SU-DHL-6 (cell line): ENCODE results near the gene OR4K15.

ENCODE experiments used
- H2AFZ ChIP-seq: fragments of 200-600 bp; sonication (generic); 2 replicates; pipeline ENCODE4 v1.6.1; 2014; ENCODE audit warnings: low read depth, mild to moderate bottlenecking, moderate library complexity, mixed read lengths, antibody characterized with exemption, low read length; ENCODE audit not compliant: severe bottlenecking
- H3F3A ChIP-seq: fragments of 200-600 bp; shearing (Covaris generic); 2 replicates; pipeline ENCODE4 v1.6.0; 2016; ENCODE audit warnings: antibody characterized with exemption, mild to moderate bottlenecking; ENCODE audit not compliant: insufficient read depth
- H3K27ac ChIP-seq: fragments of 200-600 bp; sonication (generic); 2 replicates; pipeline ENCODE4 v1.5.1; 2016; ENCODE audit warnings: low read depth, mild to moderate bottlenecking, low read length, moderate library complexity, mixed read lengths
- H3K27me3 ChIP-seq: fragments of 200-600 bp; sonication (generic), shearing (Covaris generic); 2 replicates; pipeline ENCODE4 v1.6.0; 2014; ENCODE audit warnings: mild to moderate bottlenecking, low read length
- H3K36me3 ChIP-seq: fragments of 200-600 bp; sonication (generic); 2 replicates; pipeline ENCODE4 v1.6.1; 2014; ENCODE audit warnings: mild to moderate bottlenecking, low read length, mixed read lengths
- H3K4me2 ChIP-seq: fragments of 300-600, 200-600 bp; shearing (Covaris generic), sonication (generic); 2 replicates; pipeline ENCODE4 v1.6.0; 2014; ENCODE audit warnings: low read length, low read depth, mild to moderate bottlenecking; ENCODE audit not compliant: poor library complexity, severe bottlenecking
- H3K4me3 ChIP-seq: fragments of 200-600 bp; sonication (generic); 2 replicates; pipeline ENCODE4 v1.5.1; 2014; ENCODE audit warnings: antibody characterized with exemption, low read length, mild to moderate bottlenecking, mixed read lengths; ENCODE audit not compliant: insufficient read depth, poor library complexity, severe bottlenecking
- H3K79me2 ChIP-seq: fragments of 200-600 bp; sonication (generic); 2 replicates; pipeline ENCODE4 v1.6.1; 2014; ENCODE audit warnings: mild to moderate bottlenecking, low read length, moderate library complexity; ENCODE audit not compliant: insufficient read depth
- H3K9ac ChIP-seq: fragments of 200-600 bp; sonication (generic); 2 replicates; pipeline ENCODE4 v1.7.0; 2014; ENCODE audit warnings: mild to moderate bottlenecking, low read length
- H3K9me2 ChIP-seq: fragments of 200-600 bp; sonication (generic); replicated peaks from 2 replicates; pipeline ENCODE4 v1.6.1; 2014; ENCODE audit warnings: low read length; ENCODE audit not compliant: insufficient read depth
- H3K9me3 ChIP-seq: fragments of 200-600 bp; sonication (generic); 2 replicates; pipeline ENCODE4 v1.6.1; 2014; ENCODE audit warnings: low read length, mixed read lengths; ENCODE audit not compliant: insufficient read depth
- H4K20me1 ChIP-seq: fragments of 200-600 bp; sonication (generic); 2 replicates; pipeline ENCODE4 v1.6.1; 2014; ENCODE audit warnings: low read depth, mild to moderate bottlenecking, antibody characterized with exemption, low read length, moderate library complexity, mixed read lengths
- CTCF ChIP-seq: fragments of 200-600 bp; sonication (generic); IDR thresholded peaks from one replicate; pipeline ENCODE4 v1.5.1; 2017; ENCODE audit warnings: antibody characterized with exemption, mild to moderate bottlenecking, low read length, moderate library complexity; ENCODE audit not compliant: insufficient read depth, poor library complexity, severe bottlenecking
- EZH2phosphoT487 ChIP-seq: fragments of 200-600 bp; sonication (generic), shearing (Covaris generic); conservative IDR thresholded peaks from 2 replicates; pipeline ENCODE4 v1.6.1; 2018; ENCODE audit warnings: mild to moderate bottlenecking, antibody characterized with exemption, low read length, moderate library complexity, mixed read lengths

Gene OR4K15

GRCh38 chr14:20019257-20019865, 44.0 kb downstream of the OR4K15 start, which contains the start of gene OR4K14:
Gene OR4K14 (minus strand): TSS chr14:20019307. CDS start chr14:20015193, 4,114 bp downstream.
- no peaks in the 10 kb centered on the region for H3K27me3 ChIP-seq
- no peak within 1 kb of the TSS for H3K4me2 ChIP-seq
- H3K36me3 ChIP-seq = no peaks in the 10 kb centered on the region
- TF ChIP-seq CTCF (no peak), EZH2phosphoT487 (no peak)
- peaks cover 1% of the 10 kb centered on the region; the same call in 1 of the 2 replicates for H3K9me3 ChIP-seq
- H3K79me2 ChIP-seq = no peaks in the 10 kb centered on the region
- no peak within 1 kb of the TSS for H3K27ac ChIP-seq
- no peaks in the 10 kb centered on the region for H3K9me2 ChIP-seq
- H3F3A ChIP-seq = no peaks in the 10 kb centered on the region
- no peak within 1 kb of the TSS for H3K4me3 ChIP-seq
- H4K20me1 ChIP-seq = no peaks in the 10 kb centered on the region
- no peak within 1 kb of the TSS for H2AFZ ChIP-seq
- no peak within 1 kb of the TSS for H3K9ac ChIP-seq
